PC-9 (cell line): ENCODE measurements around the gene CLDN14. TPM values are rescaled to one million over a fixed set of nuclear protein-coding genes. Genes with fewer than 3 reads are reported as not detected.

Experiments used
- BruUV-seq: library from RNA; stranded (reverse); fragments of 400-500 nt; replicated peaks from 2 replicates; lab custom pipeline; 2021; lab: Mats Ljungman, UMichigan
- CTCF ChIA-PET: fragments of 300-600 bp; sonication (Branson Sonifier 250); formaldehyde crosslinking; loops from one replicate; lab custom pipeline; 2022; ENCODE audit warnings: antibody characterized with exemption; lab: Charles Lee
- POLR2A ChIA-PET: fragments of 300-600 bp; sonication (Branson Sonifier 250); formaldehyde crosslinking; loops from one replicate; lab custom pipeline; 2022; ENCODE audit warnings: antibody characterized with exemption; ENCODE audit not compliant: unreplicated experiment; lab: Charles Lee
- DNase-seq, 2 experiments: peaks; one replicate each; pipeline versions ENCODE4 v3.0.0 to v3.0.0-alpha.2; 2015 to 2022; ENCODE audit warnings: mixed read lengths in 1 of 2
- H2AFZ ChIP-seq: fragments of 200-600 bp; sonication (generic); 2 replicates; pipeline ENCODE4 v1.8.1; 2017; ENCODE audit warnings: antibody characterized with exemption
- H3F3A ChIP-seq: fragments of 200-600 bp; sonication (generic); 2 replicates; pipeline ENCODE4 v1.8.1; 2017; ENCODE audit warnings: antibody characterized with exemption, mild to moderate bottlenecking, low read depth; ENCODE audit not compliant: insufficient read depth
- H3K27ac ChIP-seq: fragments of 200-600 bp; sonication (generic); 2 replicates; pipeline ENCODE4 v1.6.1; 2016; ENCODE audit warnings: mixed run types
- H3K27me3 ChIP-seq: fragments of 200-600 bp; sonication (generic); 2 replicates; pipeline ENCODE4 v1.6.1; 2016; ENCODE audit warnings: low read depth, mixed run types; ENCODE audit not compliant: insufficient read depth
- H3K36me3 ChIP-seq: fragments of 200-600 bp; sonication (generic); 2 replicates; pipeline ENCODE4 v1.6.1; 2016; ENCODE audit warnings: low read depth, mixed run types
- H3K4me1 ChIP-seq: fragments of 200-600 bp; sonication (generic); replicated peaks from 2 replicates; pipeline ENCODE4 v1.6.1; 2016; ENCODE audit warnings: mixed run types; ENCODE audit not compliant: insufficient read depth
- H3K4me2 ChIP-seq: fragments of 200-600 bp; sonication (generic); 2 replicates; pipeline ENCODE4 v1.6.1; 2017; ENCODE audit warnings: mixed run types
- H3K4me3 ChIP-seq: fragments of 200-600 bp; sonication (generic); 2 replicates; pipeline ENCODE4 v1.6.1; 2016; ENCODE audit warnings: mixed run types
- H3K79me2 ChIP-seq: fragments of 200-600 bp; sonication (generic); 2 replicates; pipeline ENCODE4 v1.6.1; 2017; ENCODE audit warnings: low read depth, mixed run types
- H3K9me2 ChIP-seq: fragments of 200-600 bp; sonication (generic); 2 replicates; pipeline ENCODE4 v1.8.1; 2017; ENCODE audit warnings: mild to moderate bottlenecking; ENCODE audit not compliant: insufficient read depth
- H3K9me3 ChIP-seq: fragments of 200-600 bp; sonication (generic); 2 replicates; pipeline ENCODE4 v1.8.1; 2016; ENCODE audit warnings: low read depth; ENCODE audit not compliant: insufficient read depth
- H4K20me1 ChIP-seq: fragments of 200-600 bp; sonication (generic); 2 replicates; pipeline ENCODE4 v1.8.1; 2017; ENCODE audit not compliant: insufficient read depth
- CTCF ChIP-seq: fragments of 200-600 bp; sonication (generic); conservative IDR thresholded peaks from 2 replicates; pipeline ENCODE4 v1.6.1; 2017; ENCODE audit warnings: mixed run types, antibody characterized with exemption, mild to moderate bottlenecking, moderate library complexity
- EZH2 ChIP-seq: fragments of 200-600 bp; sonication (generic); IDR thresholded peaks from 2 replicates; pipeline ENCODE4 v1.8.0; 2017; ENCODE audit warnings: antibody characterized with exemption, low read depth
- intact Hi-C: fragments of 100-400 bp; cut with micrococcal nuclease; formaldehyde crosslinking; loops from one replicate; pipeline ENCODE4 v1.10.0; 2022; ENCODE audit not compliant: unreplicated experiment
- total RNA-seq: library from RNA; stranded (reverse); gene quantifications from 2 replicates; pipeline ENCODE4 v1.2.3, GENCODE V29; 2021

Gene CLDN14
- total RNA-seq, 1 experiment from 2014 or later = not detected

- no TSS peak for BruUV-seq
- CTCF ChIA-PET = no interaction called here
- Histone ChIP-seq H2AFZ (no peak overlapping the region), H3K4me1 (no peaks in the 10 kb centered on the region), H3K27ac (no peak overlapping the region), H3K9me3 (no peaks in the 10 kb centered on the region), H3F3A (no peaks in the 10 kb centered on the region), H3K27me3 (no peaks in the 10 kb centered on the region), H3K4me3 (no peak overlapping the region), H3K36me3 (no peaks in the 10 kb centered on the region), H3K4me2 (no peak overlapping the region), H3K9me2 (no peaks in the 10 kb centered on the region), H3K79me2 (no peaks in the 10 kb centered on the region), H4K20me1 (no peaks in the 10 kb centered on the region)
- TF ChIP-seq EZH2 (no peak), CTCF (no peak)
- DNase-seq = no peak
- intact Hi-C loops = no loop called here
- POLR2A ChIA-PET = no interaction called here
Measured at GRCh38 chr21:36452281-36452825, 27.6 kb downstream of the CLDN14 start.

GRCh38 chr21:36451506-36451905 lies 28.4 kb downstream of the CLDN14 start:
- POLR2A ChIA-PET = no interaction called here
- no peak for TF ChIP-seq CTCF
- TF ChIP-seq EZH2 = no peak
- H3K9me2 ChIP-seq = no peaks in the 10 kb centered on the region
- no TSS peak for BruUV-seq
- CTCF ChIA-PET = no interaction called here
- no peaks in the 10 kb centered on the region for H3K79me2 ChIP-seq
- intact Hi-C loops = no loop called here
- H3K9me3 ChIP-seq = no peaks in the 10 kb centered on the region
- H3K36me3 ChIP-seq = no peaks in the 10 kb centered on the region
- no peak for DNase-seq
- H3K4me1 ChIP-seq = no peaks in the 10 kb centered on the region
- no peak overlapping the region for H3K4me2 ChIP-seq
- H3K27ac ChIP-seq = no peak overlapping the region
- H3K27me3 ChIP-seq = no peaks in the 10 kb centered on the region
- no peaks in the 10 kb centered on the region for H4K20me1 ChIP-seq
- H3K4me3 ChIP-seq = no peak overlapping the region
- no peak overlapping the region for H2AFZ ChIP-seq
- no peaks in the 10 kb centered on the region for H3F3A ChIP-seq

GRCh38 chr21:36450511-36450910 lies 29.4 kb downstream of the CLDN14 start:
- Histone ChIP-seq H3K4me3 (no peak overlapping the region), H3K4me2 (no peak overlapping the region), H2AFZ (no peak overlapping the region), H3K9me3 (no peaks in the 10 kb centered on the region), H3K9me2 (no peaks in the 10 kb centered on the region), H3K27ac (no peak overlapping the region), H4K20me1 (no peaks in the 10 kb centered on the region), H3K36me3 (no peaks in the 10 kb centered on the region), H3K79me2 (no peaks in the 10 kb centered on the region), H3K4me1 (no peaks in the 10 kb centered on the region), H3F3A (no peaks in the 10 kb centered on the region), H3K27me3 (no peaks in the 10 kb centered on the region)
- ChIA-PET POLR2A (no interaction called here), CTCF (no interaction called here)
- BruUV-seq = no TSS peak
- intact Hi-C loops = no loop called here
- TF ChIP-seq EZH2 = no peak
- TF ChIP-seq CTCF = no peak
- DNase-seq = no peak
